Measurements from ENCODE around the gene VWA2. TPM values are rescaled to one million over a fixed set of nuclear protein-coding genes. Genes with fewer than 3 reads are reported as not detected.

The VWA2 gene
- total and polyA plus RNA-seq, 2 donors (not counting 3 experiments of a cell fraction or from before 2014, with no cell fraction given): not detected

DNA sequence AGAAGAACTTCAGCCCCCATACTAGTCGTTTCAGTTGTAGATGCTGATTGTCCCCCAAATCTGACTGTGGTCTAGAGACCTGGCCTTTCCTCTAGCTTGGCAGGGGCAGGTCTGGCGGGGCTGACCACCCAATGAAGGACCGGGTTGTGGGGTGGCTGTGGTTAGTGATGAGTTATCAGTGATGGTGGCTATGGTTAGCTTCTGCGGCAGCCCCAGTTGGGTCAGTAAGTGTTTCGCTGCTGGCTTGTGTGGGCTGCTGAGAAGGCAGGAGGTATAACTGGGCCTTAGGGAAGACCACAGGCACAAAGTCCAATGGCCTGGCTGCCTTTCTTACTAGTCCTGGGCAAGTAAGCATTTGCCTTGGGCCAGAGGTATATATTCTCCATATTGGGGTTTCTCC, 21.3 kb downstream of the VWA2 start:
- Histone ChIP-seq H3K4me2 (ENCODE audit: insufficient read depth, low read length) (no peak overlapping the region), H3K4me3 (replicated peaks in 1 of 3; ENCODE audit: insufficient read depth in 1 of 3, low read depth in 1 of 3, low read length in 3 of 3) (no peak overlapping the region), H3K9me3 (replicated peaks; ENCODE audit: control insufficient read depth, insufficient read depth, low read length) (no peaks in the 10 kb centered on the region), H3K36me3 (ENCODE audit: control insufficient read depth in 2 of 2, extremely low read depth in 1 of 2, insufficient read depth in 2 of 2, low read length in 2 of 2) (no peaks in the 10 kb centered on the region), H2AFZ (ENCODE audit: low read depth, low read length) (no peak overlapping the region), H3K79me2 (ENCODE audit: control insufficient read depth, insufficient read depth, low read length) (no peaks in the 10 kb centered on the region), H3K9ac (replicated peaks; ENCODE audit: extremely low read depth, insufficient read depth, low read length) (no peak overlapping the region), H3K9me1 (replicated peaks; ENCODE audit: control insufficient read depth, extremely low read depth, insufficient read depth, low read length) (no peaks in the 10 kb centered on the region), H4K20me1 (replicated peaks; ENCODE audit: control insufficient read depth, extremely low read depth, insufficient read depth, low read length) (no peaks in the 10 kb centered on the region), H3K4me1 (ENCODE audit: control insufficient read depth, extremely low read depth, insufficient read depth, low read length) (no peaks in the 10 kb centered on the region), H3K27ac (ENCODE audit: insufficient read depth, low read depth, low read length) (no peak overlapping the region), H3K27me3 (ENCODE audit: control insufficient read depth in 2 of 2, insufficient read depth in 2 of 2, low read length in 2 of 2) (no peaks in the 10 kb centered on the region)
- intact Hi-C loops (cut with micrococcal nuclease) (no loop called here), dilution Hi-C loops (cut with MboI; ENCODE audit: extremely low pct_ligation_motif_present, low sequenced_read_pairs) (no loop called here)
- FAIRE-seq: no peak
- ChIA-PET CTCF (no interaction called here), POLR2A (no interaction called here)
- no peak for DNase-seq (ENCODE audit: low read depth, low spot score)
- BruUV-seq (replicated peaks): no TSS peak
- TF ChIP-seq JUN (IDR thresholded peaks at IDR 0.05; ENCODE audit: borderline replicate concordance, insufficient read depth, insufficient read length, low read depth): no peak
- TF ChIP-seq MYC (IDR thresholded peaks at IDR 0.05; ENCODE audit: low read depth, low read length): no peak
- TF ChIP-seq POLR2A (IDR thresholded peaks at IDR 0.05; ENCODE audit: low read depth, low read length): no peak
- TF ChIP-seq FOS (IDR thresholded peaks at IDR 0.05; ENCODE audit: borderline replicate concordance, insufficient read depth, low read length): no peak
- no peak for TF ChIP-seq GATA2 (IDR thresholded peaks at IDR 0.05; ENCODE audit: insufficient read depth, insufficient read length, low read depth, low read length)
- TF ChIP-seq, protein P1, sequence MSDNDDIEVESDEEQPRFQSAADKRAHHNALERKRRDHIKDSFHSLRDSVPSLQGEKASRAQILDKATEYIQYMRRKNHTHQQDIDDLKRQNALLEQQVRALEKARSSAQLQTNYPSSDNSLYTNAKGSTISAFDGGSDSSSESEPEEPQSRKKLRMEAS (IDR thresholded peaks at IDR 0.05; ENCODE audit: insufficient read depth, insufficient read length): no peak
- no peak for TF ChIP-seq EZH2 (IDR thresholded peaks at IDR 0.05; ENCODE audit: borderline replicate concordance, low read depth, low read length, severe bottlenecking)
- TF ChIP-seq, protein P2, sequence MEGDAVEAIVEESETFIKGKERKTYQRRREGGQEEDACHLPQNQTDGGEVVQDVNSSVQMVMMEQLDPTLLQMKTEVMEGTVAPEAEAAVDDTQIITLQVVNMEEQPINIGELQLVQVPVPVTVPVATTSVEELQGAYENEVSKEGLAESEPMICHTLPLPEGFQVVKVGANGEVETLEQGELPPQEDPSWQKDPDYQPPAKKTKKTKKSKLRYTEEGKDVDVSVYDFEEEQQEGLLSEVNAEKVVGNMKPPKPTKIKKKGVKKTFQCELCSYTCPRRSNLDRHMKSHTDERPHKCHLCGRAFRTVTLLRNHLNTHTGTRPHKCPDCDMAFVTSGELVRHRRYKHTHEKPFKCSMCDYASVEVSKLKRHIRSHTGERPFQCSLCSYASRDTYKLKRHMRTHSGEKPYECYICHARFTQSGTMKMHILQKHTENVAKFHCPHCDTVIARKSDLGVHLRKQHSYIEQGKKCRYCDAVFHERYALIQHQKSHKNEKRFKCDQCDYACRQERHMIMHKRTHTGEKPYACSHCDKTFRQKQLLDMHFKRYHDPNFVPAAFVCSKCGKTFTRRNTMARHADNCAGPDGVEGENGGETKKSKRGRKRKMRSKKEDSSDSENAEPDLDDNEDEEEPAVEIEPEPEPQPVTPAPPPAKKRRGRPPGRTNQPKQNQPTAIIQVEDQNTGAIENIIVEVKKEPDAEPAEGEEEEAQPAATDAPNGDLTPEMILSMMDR (IDR thresholded peaks at IDR 0.05; ENCODE audit: extremely low read depth in 1 of 2, insufficient read depth in 1 of 2, low read depth in 1 of 2, low read length in 2 of 2): no peak
- TF ChIP-seq POLR2AphosphoS5 (IDR thresholded peaks at IDR 0.05; ENCODE audit: insufficient read depth, low read depth, low read length): no peak
